ENCODE measurements around the gene NLN.

Gene NLN

DNA sequence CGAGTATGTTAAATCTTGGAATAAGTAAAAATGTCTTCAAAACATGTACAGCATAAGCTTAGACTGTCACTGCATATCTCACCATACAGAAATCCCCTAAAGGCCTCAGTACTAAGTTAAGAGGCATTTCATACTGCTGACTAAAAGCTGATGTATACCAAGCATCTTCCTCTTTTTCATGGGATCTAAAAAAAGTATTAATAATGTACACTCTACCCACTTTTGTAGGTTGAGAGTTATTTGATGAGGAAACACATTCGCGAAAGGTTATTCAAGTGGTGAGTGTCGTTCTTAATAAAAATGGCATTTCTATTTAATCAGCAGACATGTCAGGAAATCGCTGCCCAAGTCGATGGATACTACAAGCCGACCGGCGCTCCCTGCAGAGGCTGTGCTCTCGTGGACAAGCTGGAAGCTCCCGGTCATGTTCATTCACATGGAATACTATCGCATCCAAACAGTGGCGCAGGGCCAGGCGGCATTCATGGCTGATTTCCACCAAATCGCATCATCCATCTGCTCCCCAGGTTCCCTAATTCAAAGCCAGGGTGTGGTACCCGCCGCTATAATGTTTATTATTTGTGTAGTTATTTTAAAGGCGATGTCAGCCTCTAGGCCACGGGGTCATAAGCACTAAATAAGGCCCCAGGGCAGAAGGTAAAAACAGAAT, 820 bp upstream of the NLN start:
- TF ChIP-seq GATA3 (IDR thresholded peaks at IDR 0.05; ENCODE audit: low read depth, low read length): no peak
- TF ChIP-seq GATA2 (IDR thresholded peaks at IDR 0.05; ENCODE audit: low read depth, low read length): 0 out of 2 replicates have a peak, but pooled peaks have one; percentile 14

DNA sequence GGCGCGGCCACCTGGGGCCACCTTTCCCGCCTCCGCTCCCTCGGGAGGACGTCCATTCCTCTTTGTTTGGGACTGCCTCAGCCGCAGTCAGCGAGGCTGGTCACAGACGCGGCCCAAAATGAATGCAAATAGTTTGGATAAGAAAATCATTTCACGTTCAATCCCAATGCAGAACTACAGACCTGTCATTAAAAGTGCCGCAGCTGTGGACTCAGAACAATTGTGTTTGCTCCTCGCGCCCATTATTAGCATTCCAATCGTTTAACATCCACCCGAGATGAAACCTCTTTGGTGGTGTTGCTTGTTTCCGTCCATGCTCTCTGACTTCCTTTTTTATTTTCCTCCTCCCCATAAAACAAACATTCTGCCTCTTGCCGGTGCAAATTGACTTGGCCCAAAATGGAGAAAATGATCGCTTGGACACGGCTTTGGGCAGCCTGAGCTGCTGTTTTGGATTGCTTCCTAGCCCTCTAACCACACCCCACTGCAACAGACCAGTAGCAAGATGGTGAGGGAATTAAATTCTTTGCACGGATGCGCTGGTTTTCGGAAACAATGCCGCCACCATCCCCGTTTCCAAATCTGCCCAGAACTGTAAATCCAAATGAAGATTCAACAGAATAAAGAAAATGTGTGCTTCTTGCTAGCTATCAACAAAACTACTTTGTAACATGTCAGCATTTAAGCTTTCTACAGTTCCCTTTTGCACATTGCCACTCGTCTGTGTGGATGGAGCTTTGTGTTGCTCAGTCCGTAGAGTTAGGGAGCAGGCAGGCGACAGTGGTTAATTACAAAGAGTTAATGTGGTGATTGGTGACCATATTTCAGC, 784 bp downstream of the NLN start:
- TF ChIP-seq GATA3 (IDR thresholded peaks at IDR 0.05; ENCODE audit: low read depth, low read length) (no peak), GATA2 (IDR thresholded peaks at IDR 0.05; ENCODE audit: low read depth, low read length) (no peak)

DNA sequence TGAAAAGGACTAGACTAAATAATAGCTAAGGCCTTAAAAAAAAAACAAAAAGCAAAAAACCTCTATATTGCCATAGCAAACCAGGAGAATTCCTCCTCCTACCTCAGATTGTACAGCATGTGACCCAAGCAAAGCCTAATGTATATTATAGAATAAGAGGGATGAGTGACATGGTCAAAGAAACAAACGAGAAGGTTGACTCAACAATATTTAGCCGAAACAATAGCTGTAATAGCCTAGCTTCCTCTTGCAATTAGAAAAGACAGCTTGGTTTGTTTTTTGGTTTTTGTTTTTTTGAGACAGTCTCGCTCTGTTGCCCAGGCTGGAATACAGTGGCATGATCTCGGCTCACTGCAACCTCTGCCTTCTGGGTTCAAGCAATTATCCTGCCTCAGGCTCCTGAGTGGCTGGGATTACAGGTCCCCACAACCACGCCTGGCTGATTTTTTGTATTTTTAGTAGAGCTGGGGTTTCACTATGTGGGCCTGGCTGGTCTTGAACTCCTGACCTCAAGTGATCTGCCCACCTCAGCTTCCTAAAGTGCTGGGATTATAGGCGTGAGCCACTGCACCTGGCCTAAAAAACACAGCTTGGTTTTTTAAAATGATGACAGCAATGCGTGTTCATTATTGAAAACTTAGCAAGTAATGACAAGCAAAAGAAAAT, 5.6 kb downstream of the NLN start:
- no peak for TF ChIP-seq GATA3 (IDR thresholded peaks at IDR 0.05; ENCODE audit: low read depth, low read length)
- TF ChIP-seq GATA2 (IDR thresholded peaks at IDR 0.05; ENCODE audit: low read depth, low read length): no peak

DNA sequence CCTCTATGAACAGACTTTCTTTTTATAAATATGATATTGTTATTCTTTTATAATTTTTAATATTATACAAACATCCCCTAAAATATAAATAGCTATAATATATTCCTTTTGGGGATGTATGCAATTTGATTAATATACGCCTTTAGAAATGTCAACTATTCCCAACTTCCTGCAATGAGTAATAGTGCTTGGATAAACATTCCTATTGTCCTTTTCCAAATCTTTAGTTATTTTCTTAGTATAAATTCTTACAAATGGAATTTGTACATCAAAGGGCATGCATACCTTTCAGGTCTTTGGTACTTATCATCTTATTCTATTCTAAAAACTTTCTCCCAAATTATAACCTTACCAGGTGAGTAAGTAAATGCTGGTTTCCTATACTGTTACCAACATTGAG, 6.2 kb downstream of the NLN start:
- TF ChIP-seq GATA2 (IDR thresholded peaks at IDR 0.05; ENCODE audit: low read depth, low read length): no peak
- TF ChIP-seq GATA3 (IDR thresholded peaks at IDR 0.05; ENCODE audit: low read depth, low read length): no peak

DNA sequence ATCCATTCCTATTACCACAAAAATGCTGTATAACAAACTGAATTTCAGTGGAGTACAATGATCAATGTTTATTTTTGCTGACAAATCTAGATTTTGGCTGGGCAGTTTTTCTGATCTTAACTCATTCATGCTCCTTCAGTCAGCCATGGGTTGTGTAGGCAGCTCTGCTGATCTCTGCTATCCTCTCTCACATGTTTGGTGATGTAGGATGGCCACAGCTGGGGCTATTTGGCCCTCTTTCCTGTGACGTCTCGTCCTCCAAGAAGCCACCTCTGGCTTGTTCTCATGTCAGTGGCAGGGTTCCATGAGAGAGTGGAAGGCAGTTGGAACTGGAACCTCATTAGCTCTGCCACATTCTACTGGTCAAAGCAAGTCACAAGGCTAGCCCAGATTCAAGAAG, 8.9 kb downstream of the NLN start:
- TF ChIP-seq GATA3 (IDR thresholded peaks at IDR 0.05; ENCODE audit: low read depth, low read length) (no peak), GATA2 (IDR thresholded peaks at IDR 0.05; ENCODE audit: low read depth, low read length) (no peak)

DNA sequence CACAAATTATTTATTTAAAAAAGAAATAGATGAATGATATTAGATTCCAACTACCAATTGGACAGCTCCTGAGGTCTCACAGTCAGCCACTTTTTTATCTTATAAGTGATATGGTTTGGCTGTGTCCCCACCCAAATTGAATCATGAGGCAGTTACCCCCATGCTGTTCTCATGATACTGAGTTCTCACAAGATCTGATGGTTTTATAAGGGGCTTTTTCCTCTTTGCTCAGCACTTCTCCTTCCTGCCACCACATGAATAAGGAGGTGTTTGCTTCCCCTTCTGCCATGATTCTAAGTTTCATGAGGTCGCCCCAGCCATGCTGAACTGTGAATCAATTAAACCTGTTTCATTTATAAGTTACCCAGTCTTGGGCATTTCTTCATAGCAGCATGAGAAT, 12.9 kb downstream of the NLN start:
- TF ChIP-seq GATA2 (IDR thresholded peaks at IDR 0.05; ENCODE audit: low read depth, low read length) (no peak), GATA3 (IDR thresholded peaks at IDR 0.05; ENCODE audit: low read depth, low read length) (no peak)

DNA sequence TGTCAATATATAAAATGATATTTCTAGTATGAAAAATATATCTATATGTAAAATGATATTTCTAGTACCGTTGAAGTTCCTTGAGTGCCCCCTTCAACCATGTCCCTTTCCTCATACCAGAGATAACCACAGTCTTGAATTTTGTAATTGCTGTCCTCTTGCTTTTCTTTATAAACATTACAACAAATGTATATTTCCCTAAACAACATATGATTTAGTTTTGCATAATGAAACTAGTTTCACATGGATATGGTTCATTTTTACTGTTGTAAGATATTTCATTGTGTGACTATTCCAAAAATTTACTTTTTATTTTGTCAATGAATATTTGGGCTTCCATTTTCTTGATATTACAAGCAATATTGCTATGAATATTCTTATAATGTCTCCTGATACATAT, 14.0 kb downstream of the NLN start:
- TF ChIP-seq GATA3 (IDR thresholded peaks at IDR 0.05; ENCODE audit: low read depth, low read length): no peak
- TF ChIP-seq GATA2 (IDR thresholded peaks at IDR 0.05; ENCODE audit: low read depth, low read length): no peak

DNA sequence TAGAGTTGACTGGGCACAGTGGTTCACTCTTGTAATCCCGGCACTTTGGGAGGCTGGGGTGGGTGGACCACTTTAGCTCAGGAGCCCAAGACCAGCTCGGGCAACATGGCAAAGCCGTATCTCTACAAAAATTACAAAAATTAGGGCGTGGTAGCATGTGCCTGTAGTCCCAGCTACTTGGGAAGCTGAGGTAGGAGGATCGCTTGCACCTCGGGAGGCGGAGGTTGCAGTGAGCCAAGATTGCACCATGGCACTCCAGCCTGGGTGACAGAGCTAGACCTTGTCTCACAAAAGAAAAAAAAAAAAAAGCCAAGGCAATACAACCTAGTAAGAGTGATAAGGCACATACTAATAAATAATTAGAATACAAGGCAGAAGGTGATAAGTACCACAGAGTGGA, 15.8 kb downstream of the NLN start:
- no peak for TF ChIP-seq GATA3 (IDR thresholded peaks at IDR 0.05; ENCODE audit: low read depth, low read length)
- TF ChIP-seq GATA2 (IDR thresholded peaks at IDR 0.05; ENCODE audit: low read depth, low read length): no peak

DNA sequence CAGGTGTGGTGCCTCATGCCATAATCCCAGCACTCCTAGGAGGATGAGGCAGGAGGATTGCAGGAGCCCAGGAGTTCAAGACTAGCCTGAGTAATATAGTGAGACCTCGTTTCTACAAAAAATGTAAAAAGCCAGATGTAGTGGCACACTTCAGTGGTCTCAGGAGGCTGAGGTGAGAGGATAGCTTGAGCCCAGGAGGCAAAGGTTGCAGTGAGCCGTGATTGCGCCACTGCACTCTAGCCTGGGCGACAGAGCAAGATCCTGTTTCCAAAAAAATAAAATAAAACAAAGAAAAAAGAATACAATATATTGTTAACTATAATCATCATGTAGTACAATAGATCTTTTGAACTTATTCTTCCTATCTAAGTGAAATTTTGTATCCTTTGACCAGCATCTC, 16.3 kb downstream of the NLN start:
- TF ChIP-seq GATA3 (IDR thresholded peaks at IDR 0.05; ENCODE audit: low read depth, low read length) (no peak), GATA2 (IDR thresholded peaks at IDR 0.05; ENCODE audit: low read depth, low read length) (no peak)

DNA sequence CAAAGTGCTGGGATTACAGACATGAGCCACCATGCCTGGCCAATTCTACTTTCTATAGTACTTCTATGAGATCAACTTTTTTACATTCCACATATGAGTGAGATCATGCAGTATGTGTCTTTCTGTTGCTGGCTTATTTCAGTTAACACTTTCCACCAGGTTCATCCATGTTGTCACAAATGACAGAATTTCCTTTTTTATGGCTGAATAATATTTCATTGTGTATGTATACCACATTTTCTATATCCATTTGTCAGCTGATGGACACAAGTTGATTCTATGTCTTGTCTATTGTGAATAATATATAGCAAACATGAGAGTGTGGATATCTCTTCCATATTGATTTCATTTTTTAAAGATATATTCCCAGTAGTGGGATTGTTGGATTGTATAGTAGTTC, 17.2 kb downstream of the NLN start:
- TF ChIP-seq GATA2 (IDR thresholded peaks at IDR 0.05; ENCODE audit: low read depth, low read length): no peak
- no peak for TF ChIP-seq GATA3 (IDR thresholded peaks at IDR 0.05; ENCODE audit: low read depth, low read length)

DNA sequence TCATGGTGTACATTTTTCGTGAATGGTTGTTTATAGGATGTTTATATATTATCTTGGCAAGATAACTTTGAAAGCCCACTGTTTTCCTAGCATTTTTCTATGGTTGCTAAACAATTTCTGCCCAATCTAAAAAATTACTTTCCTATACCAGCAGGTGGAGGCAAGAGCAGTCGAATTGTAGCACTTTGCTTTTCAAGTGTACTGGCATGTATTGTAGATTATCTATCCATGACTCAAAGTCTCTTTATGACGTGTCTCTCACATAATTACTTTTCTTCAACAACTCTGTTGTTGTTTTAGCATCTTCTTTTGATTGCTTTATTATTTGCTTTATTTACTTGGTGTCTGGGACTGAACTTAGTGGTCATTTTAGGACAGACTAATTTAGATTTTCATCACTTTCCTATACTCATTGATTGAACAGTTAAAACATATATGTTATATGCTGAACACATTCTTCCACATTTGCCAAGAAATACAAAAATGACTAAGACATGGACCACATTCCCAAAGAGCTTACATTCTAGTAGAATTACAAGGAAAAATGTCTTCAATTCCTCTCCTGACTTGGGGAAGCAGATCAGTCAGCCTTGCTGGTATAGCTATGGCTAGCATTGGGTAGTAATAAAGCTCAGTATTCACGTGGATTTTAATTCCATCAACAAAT, 20.7 kb downstream of the NLN start:
- TF ChIP-seq GATA3 (IDR thresholded peaks at IDR 0.05; ENCODE audit: low read depth, low read length) (no peak), GATA2 (IDR thresholded peaks at IDR 0.05; ENCODE audit: low read depth, low read length) (no peak)

DNA sequence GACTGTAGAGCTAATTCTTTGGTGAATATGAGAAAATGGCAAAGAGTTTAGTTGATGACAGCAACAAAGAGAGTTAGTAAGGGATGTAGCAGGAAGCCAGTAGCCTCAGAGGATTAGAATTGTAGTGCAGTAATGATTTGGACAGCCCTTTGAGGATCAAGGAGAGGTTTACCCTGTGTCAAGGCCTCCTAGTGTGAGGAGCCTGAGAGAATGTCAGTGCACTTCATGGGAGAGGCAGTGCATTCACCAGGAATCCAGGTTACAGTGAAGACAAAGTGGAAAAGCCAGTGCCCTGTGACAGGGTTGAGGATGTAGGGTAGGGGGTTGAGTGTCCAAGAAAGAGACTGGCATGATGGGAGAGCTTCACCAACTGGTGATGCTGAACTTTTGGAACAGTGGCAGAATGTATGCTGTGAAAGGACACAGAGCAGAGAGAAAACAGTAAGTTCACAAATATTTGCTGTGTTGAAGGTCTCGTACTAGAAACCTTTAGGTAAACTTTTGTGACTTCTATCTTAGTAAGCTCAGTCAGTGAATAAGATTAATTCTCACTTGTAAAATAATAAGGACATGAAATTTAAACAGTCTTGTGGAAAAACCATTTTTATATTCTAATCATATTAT, 27.3 kb downstream of the NLN start:
- TF ChIP-seq GATA3 (IDR thresholded peaks at IDR 0.05; ENCODE audit: low read depth, low read length): no peak
- TF ChIP-seq GATA2 (IDR thresholded peaks at IDR 0.05; ENCODE audit: low read depth, low read length): no peak

DNA sequence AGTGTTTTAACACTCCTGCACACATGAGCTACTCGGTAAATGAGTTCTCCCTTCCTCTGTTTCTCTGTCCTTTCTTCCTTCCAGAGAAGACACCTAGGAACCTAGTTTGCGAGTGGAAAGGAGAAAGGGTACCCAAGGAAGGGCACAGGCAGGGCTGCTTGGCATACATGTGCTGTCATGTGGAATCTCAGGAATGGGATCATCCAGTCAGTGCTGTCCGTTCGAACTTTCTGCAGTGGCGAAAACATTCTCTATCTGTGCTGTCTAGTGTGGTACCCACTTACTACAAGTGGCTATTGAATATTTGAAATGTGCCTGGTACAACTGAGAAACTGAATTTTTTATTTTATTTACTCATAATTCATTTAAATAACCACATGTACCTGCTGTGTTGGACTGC, 28.0 kb downstream of the NLN start:
- no peak for TF ChIP-seq GATA2 (IDR thresholded peaks at IDR 0.05; ENCODE audit: low read depth, low read length)
- TF ChIP-seq GATA3 (IDR thresholded peaks at IDR 0.05; ENCODE audit: low read depth, low read length): no peak

DNA sequence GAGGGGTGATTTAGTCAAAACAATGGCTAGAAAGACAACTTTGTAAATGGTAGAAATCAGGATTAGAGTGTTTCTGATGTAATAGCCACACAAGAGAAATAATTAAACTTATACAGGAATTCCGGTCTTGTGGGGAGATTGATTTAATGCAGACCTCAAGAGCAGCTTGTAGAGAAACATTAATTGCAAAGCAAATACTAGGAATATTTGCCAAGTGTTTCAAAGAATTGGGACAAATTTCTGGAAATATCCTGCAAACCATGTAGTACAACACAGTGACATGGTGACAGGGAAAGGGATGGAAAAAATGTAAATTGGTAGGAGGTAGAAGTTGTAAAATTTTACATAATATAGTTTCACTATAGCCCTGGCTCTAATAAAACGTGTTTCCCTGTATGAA, 28.9 kb downstream of the NLN start:
- TF ChIP-seq GATA3 (IDR thresholded peaks at IDR 0.05; ENCODE audit: low read depth, low read length) (no peak), GATA2 (IDR thresholded peaks at IDR 0.05; ENCODE audit: low read depth, low read length) (no peak)
